H9 (cell line): ENCODE results near the gene GARIN1A. TPM values are rescaled to one million over a fixed set of nuclear protein-coding genes. Genes with fewer than 3 reads are reported as not detected.

Source experiments
- DNase-seq: peaks from one replicate; pipeline ENCODE4 v3.0.0-alpha.2; 2017
- H2AFZ ChIP-seq: one replicate; pipeline ENCODE4 v1.6.1; 2013; ENCODE audit warnings: mild to moderate bottlenecking, low read length, control low read depth, moderate library complexity
- H2AK5ac ChIP-seq: 2 replicates; pipeline ENCODE4 v1.6.1; 2013; ENCODE audit warnings: low read length, control low read depth, mixed read lengths; ENCODE audit not compliant: insufficient read length
- H2BK120ac ChIP-seq: one replicate; pipeline ENCODE4 v1.6.1; 2013; ENCODE audit warnings: low read depth, mild to moderate bottlenecking, low read length, control low read depth, inconsistent platforms; ENCODE audit not compliant: poor library complexity, severe bottlenecking
- H2BK12ac ChIP-seq: 2 replicates; pipeline ENCODE4 v1.6.1; 2013; ENCODE audit warnings: low read length, control low read depth, mixed read lengths, low read depth; ENCODE audit not compliant: insufficient read length
- H2BK15ac ChIP-seq: 2 replicates; pipeline ENCODE4 v1.6.1; 2013; ENCODE audit warnings: low read depth, low read length, control low read depth
- H2BK20ac ChIP-seq: one replicate; pipeline ENCODE4 v1.6.1; 2013; ENCODE audit warnings: low read depth, mild to moderate bottlenecking, low read length, control low read depth, inconsistent platforms; ENCODE audit not compliant: poor library complexity, severe bottlenecking
- H2BK5ac ChIP-seq: 2 replicates; pipeline ENCODE4 v1.6.1; 2013; ENCODE audit warnings: low read length, control low read depth, mixed read lengths; ENCODE audit not compliant: insufficient read length
- H3K14ac ChIP-seq: 2 replicates; pipeline ENCODE4 v1.6.1; 2013; ENCODE audit warnings: low read length, control low read depth; ENCODE audit not compliant: insufficient read depth
- H3K18ac ChIP-seq: 2 replicates; pipeline ENCODE4 v1.6.1; 2013; ENCODE audit warnings: low read depth, mild to moderate bottlenecking, mixed read lengths, low read length, control low read depth; ENCODE audit not compliant: insufficient read length
- H3K23ac ChIP-seq: 2 replicates; pipeline ENCODE4 v1.6.1; 2013; ENCODE audit warnings: low read length, control low read depth, mixed read lengths, low read depth; ENCODE audit not compliant: insufficient read length
- H3K23me2 ChIP-seq: 2 replicates; pipeline ENCODE4 v1.6.1; 2013; ENCODE audit warnings: low read depth, mild to moderate bottlenecking, mixed read lengths, low read length, control low read depth; ENCODE audit not compliant: insufficient read length, poor library complexity, severe bottlenecking
- H3K27ac ChIP-seq: 2 replicates; pipeline ENCODE4 v1.5.1; 2013; ENCODE audit warnings: low read length, control low read depth, mixed read lengths, low read depth; ENCODE audit not compliant: insufficient read length
- H3K27me3 ChIP-seq: 2 replicates; pipeline ENCODE4 v1.6.1; 2013; ENCODE audit warnings: low read length, control low read depth, inconsistent platforms; ENCODE audit not compliant: insufficient read depth
- H3K4ac ChIP-seq: 2 replicates; pipeline ENCODE4 v1.6.1; 2013; ENCODE audit warnings: low read depth, mild to moderate bottlenecking, control low read depth, inconsistent platforms, low read length, moderate library complexity
- H3K4me1 ChIP-seq: 2 replicates; pipeline ENCODE4 v1.6.1; 2013; ENCODE audit warnings: low read length, control low read depth, inconsistent platforms; ENCODE audit not compliant: insufficient read depth
- H3K4me2 ChIP-seq: 2 replicates; pipeline ENCODE4 v1.6.1; 2013; ENCODE audit warnings: low read length, control low read depth, mixed read lengths; ENCODE audit not compliant: insufficient read length, insufficient read depth
- H3K56ac ChIP-seq: 2 replicates; pipeline ENCODE4 v1.6.1; 2013; ENCODE audit warnings: low read depth, mild to moderate bottlenecking, mixed read lengths, low read length, control low read depth; ENCODE audit not compliant: insufficient read length
- H3K79me1 ChIP-seq: 2 replicates; pipeline ENCODE4 v1.6.1; 2013; ENCODE audit warnings: low read depth, mild to moderate bottlenecking, moderate library complexity, low read length, control low read depth, inconsistent platforms; ENCODE audit not compliant: insufficient read depth, poor library complexity, severe bottlenecking
- H3K79me2 ChIP-seq: 2 replicates; pipeline ENCODE4 v1.6.1; 2013; ENCODE audit warnings: low read length, control low read depth, inconsistent platforms; ENCODE audit not compliant: insufficient read depth
- H3K9ac ChIP-seq: 2 replicates; pipeline ENCODE4 v1.6.1; 2013; ENCODE audit warnings: low read length, control low read depth, mixed read lengths; ENCODE audit not compliant: insufficient read length; ENCODE audit errors: extremely low read depth
- H3K9me3 ChIP-seq: one replicate; pipeline ENCODE4 v1.6.1; 2013; ENCODE audit warnings: low read depth, low read length, inconsistent platforms; ENCODE audit not compliant: control insufficient read depth
- H3T11ph ChIP-seq: one replicate; pipeline ENCODE4 v1.6.1; 2013; ENCODE audit warnings: mild to moderate bottlenecking, low read length, control low read depth, inconsistent platforms
- H4K20me1 ChIP-seq: one replicate; pipeline ENCODE4 v1.6.1; 2013; ENCODE audit not compliant: control insufficient read depth, insufficient read length, insufficient read depth
- H4K5ac ChIP-seq: 2 replicates; pipeline ENCODE4 v1.6.1; 2013; ENCODE audit warnings: low read depth, mild to moderate bottlenecking, mixed read lengths, low read length, control low read depth; ENCODE audit not compliant: insufficient read length
- H4K8ac ChIP-seq: replicated peaks from 2 replicates; pipeline ENCODE4 v1.6.1; 2013; ENCODE audit warnings: low read length, control low read depth, mixed read lengths, low read depth; ENCODE audit not compliant: insufficient read length
- H4K91ac ChIP-seq: 2 replicates; pipeline ENCODE4 v1.6.1; 2013; ENCODE audit warnings: low read depth, mild to moderate bottlenecking, moderate library complexity, mixed read lengths, low read length, control low read depth; ENCODE audit not compliant: insufficient read length
- H3K27ac Mint-ChIP-seq, 3 experiments: 2 replicates in 2 of 3; 3 replicates in 1 of 3; pipeline ENCODE4 v1.8.0; 2020 to 2021; ENCODE audit warnings: mixed read lengths in 3 of 3, mild to moderate bottlenecking in 1 of 3, moderate library complexity in 1 of 3
- H3K27me3 Mint-ChIP-seq: 2 replicates; pipeline ENCODE4 v1.8.0; 2021; ENCODE audit warnings: low read depth, mild to moderate bottlenecking, moderate library complexity, mixed read lengths
- H3K36me3 Mint-ChIP-seq, 3 experiments: 2 replicates in 2 of 3; 3 replicates in 1 of 3; pipeline ENCODE4 v1.8.0; 2020 to 2021; ENCODE audit warnings: low read depth in 3 of 3, mixed read lengths in 3 of 3; ENCODE audit not compliant: insufficient read depth in 1 of 3
- H3K4me1 Mint-ChIP-seq, 2 experiments: 2 replicates each; pipeline ENCODE4 v1.8.0; 2020; ENCODE audit warnings: mixed read lengths in 2 of 2
- H3K4me3 Mint-ChIP-seq, 2 experiments: 2 replicates in 1 of 2; 3 replicates in 1 of 2; pipeline ENCODE4 v1.8.0; 2020 to 2021; ENCODE audit warnings: mild to moderate bottlenecking in 2 of 2, mixed read lengths in 2 of 2, moderate library complexity in 1 of 2
- H3K9me3 Mint-ChIP-seq, 2 experiments: 2 replicates in 1 of 2; 3 replicates in 1 of 2; pipeline ENCODE4 v1.8.0; 2020; ENCODE audit warnings: mild to moderate bottlenecking in 2 of 2, mixed read lengths in 2 of 2, moderate library complexity in 1 of 2
- WGBS: extraction: QIAGEN DNeasy Blood & Tissue Kit; methylation state at CpG from one replicate; pipeline ENCODE4 v1.1.7; 2013; ENCODE audit warnings: missing lambda C conversion rate, low lambda C conversion rate, mixed read lengths; ENCODE audit not compliant: insufficient read length; ENCODE audit errors: extremely low coverage; 5-methylcytosine and 5-hydroxymethylcytosine counted together
- total RNA-seq: library from RNA; stranded (reverse); gene quantifications from 2 replicates; pipeline ENCODE4 v1.2.1, GENCODE V29; 2021
- TF ChIP-seq, protein P1 (sequence below): fragments of 200-600 bp; sonication (generic); conservative IDR thresholded peaks from 3 replicates; pipeline ENCODE4 v1.8.0; 2021; ENCODE audit warnings: antibody characterized with exemption, mild to moderate bottlenecking

Gene GARIN1A
- total RNA-seq, 1 experiment from 2014 or later = 0.98 TPM

- no peak overlapping the region for H2AFZ ChIP-seq
- H4K5ac ChIP-seq = no peak overlapping the region
- H2BK12ac ChIP-seq = no peak overlapping the region
- H3K18ac ChIP-seq = no peak overlapping the region
- H3K9ac ChIP-seq = no peak overlapping the region
- no peak overlapping the region for H3K4me2 ChIP-seq
- H4K20me1 ChIP-seq = no peaks in the 10 kb centered on the region
- no peaks in the 10 kb centered on the region for H3K9me3 Mint-ChIP-seq
- H3K4me1 ChIP-seq = no peaks in the 10 kb centered on the region
- no peak overlapping the region for H2BK20ac ChIP-seq
- no peaks in the 10 kb centered on the region for H3K23me2 ChIP-seq
- H3K27ac ChIP-seq = no peak overlapping the region
- TF ChIP-seq, protein P1, sequence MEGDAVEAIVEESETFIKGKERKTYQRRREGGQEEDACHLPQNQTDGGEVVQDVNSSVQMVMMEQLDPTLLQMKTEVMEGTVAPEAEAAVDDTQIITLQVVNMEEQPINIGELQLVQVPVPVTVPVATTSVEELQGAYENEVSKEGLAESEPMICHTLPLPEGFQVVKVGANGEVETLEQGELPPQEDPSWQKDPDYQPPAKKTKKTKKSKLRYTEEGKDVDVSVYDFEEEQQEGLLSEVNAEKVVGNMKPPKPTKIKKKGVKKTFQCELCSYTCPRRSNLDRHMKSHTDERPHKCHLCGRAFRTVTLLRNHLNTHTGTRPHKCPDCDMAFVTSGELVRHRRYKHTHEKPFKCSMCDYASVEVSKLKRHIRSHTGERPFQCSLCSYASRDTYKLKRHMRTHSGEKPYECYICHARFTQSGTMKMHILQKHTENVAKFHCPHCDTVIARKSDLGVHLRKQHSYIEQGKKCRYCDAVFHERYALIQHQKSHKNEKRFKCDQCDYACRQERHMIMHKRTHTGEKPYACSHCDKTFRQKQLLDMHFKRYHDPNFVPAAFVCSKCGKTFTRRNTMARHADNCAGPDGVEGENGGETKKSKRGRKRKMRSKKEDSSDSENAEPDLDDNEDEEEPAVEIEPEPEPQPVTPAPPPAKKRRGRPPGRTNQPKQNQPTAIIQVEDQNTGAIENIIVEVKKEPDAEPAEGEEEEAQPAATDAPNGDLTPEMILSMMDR = no peak
- no peak overlapping the region for H3K4me3 Mint-ChIP-seq
- H3K36me3 Mint-ChIP-seq = no peaks in the 10 kb centered on the region
- H4K91ac ChIP-seq = no peak overlapping the region
- WGBS = no CpG with 5 or more reads among the region's 6 CpGs
- no peaks in the 10 kb centered on the region for H3K27me3 ChIP-seq
- no peaks in the 10 kb centered on the region for H3K9me3 ChIP-seq
- H2BK5ac ChIP-seq = no peak overlapping the region
- H2BK15ac ChIP-seq = no peak overlapping the region
- no peaks in the 10 kb centered on the region for H3K79me1 ChIP-seq
- no peak overlapping the region for H3K56ac ChIP-seq
- H3K23ac ChIP-seq = no peak overlapping the region
- H3K27ac Mint-ChIP-seq = no peak overlapping the region
- peaks cover 7 to 9% of the 10 kb centered on the region in 2 experiments; a peak in 2 of 4 replicates for H3K4me1 Mint-ChIP-seq
- no peaks in the 10 kb centered on the region for H3K79me2 ChIP-seq
- no peak overlapping the region for H3T11ph ChIP-seq
- no peaks in the 10 kb centered on the region for H3K27me3 Mint-ChIP-seq
- no peak overlapping the region for H2BK120ac ChIP-seq
- H3K4ac ChIP-seq = no peak overlapping the region
- no peak overlapping the region for H2AK5ac ChIP-seq
- no peak for DNase-seq
- no peak overlapping the region for H3K14ac ChIP-seq
- H4K8ac ChIP-seq = no peak overlapping the region
These were observed 47.0 kb downstream of the GARIN1A start for GRCh38 chr7:128718967-128719642.
